Liver (tissue), 9 donors: ENCODE measurements around the gene CGNL1. TPM values are rescaled to one million over a fixed set of nuclear protein-coding genes. Genes with fewer than 3 reads are reported as not detected.

Experiments used
- DNase-seq: peaks from one replicate; pipeline ENCODE4 v3.0.0-alpha.2; 2017; ENCODE audit warnings: low spot score
- H3K27ac ChIP-seq, 2 donors: one replicate each; pipeline ENCODE4 v1.7.0; 2013; ENCODE audit warnings: inconsistent platforms in 2 of 2, low read length in 2 of 2, control low read depth in 1 of 2, low read depth in 1 of 2, mild to moderate bottlenecking in 1 of 2
- H3K27me3 ChIP-seq, 4 donors: one replicate each; pipeline versions ENCODE4 v1.6.1 to v1.7.0; 2013; ENCODE audit warnings: low read length in 3 of 4, inconsistent platforms in 1 of 4, mild to moderate bottlenecking in 1 of 4, moderate library complexity in 1 of 4; ENCODE audit not compliant: control insufficient read depth in 4 of 4, insufficient read depth in 4 of 4
- H3K36me3 ChIP-seq, 4 donors: one replicate each; pipeline versions ENCODE4 v1.6.1 to v1.7.0; 2013; ENCODE audit warnings: low read length in 3 of 4, mild to moderate bottlenecking in 3 of 4, low read depth in 1 of 4, moderate library complexity in 1 of 4; ENCODE audit not compliant: control insufficient read depth in 4 of 4, insufficient read depth in 3 of 4
- H3K4me1 ChIP-seq, 4 donors: one replicate each; pipeline versions ENCODE4 v1.6.1 to v1.7.0; 2013; ENCODE audit warnings: low read length in 3 of 4, mild to moderate bottlenecking in 3 of 4, moderate library complexity in 1 of 4; ENCODE audit not compliant: control insufficient read depth in 4 of 4, insufficient read depth in 4 of 4
- H3K4me3 ChIP-seq, 3 donors: one replicate each; pipeline versions ENCODE4 v1.6.1 to v1.7.0; 2013; ENCODE audit warnings: low read length in 3 of 3, control low read depth in 1 of 3, low read depth in 1 of 3, mild to moderate bottlenecking in 1 of 3
- H3K9ac ChIP-seq, 2 donors: one replicate each; pipeline ENCODE4 v1.7.0; 2013; ENCODE audit warnings: low read length in 2 of 2, mild to moderate bottlenecking in 2 of 2, moderate library complexity in 2 of 2, control low read depth in 1 of 2, low read depth in 1 of 2
- H3K9me3 ChIP-seq, 4 donors: one replicate each; pipeline versions ENCODE4 v1.6.1 to v1.7.0; 2013; ENCODE audit warnings: low read length in 3 of 4; ENCODE audit not compliant: control insufficient read depth in 4 of 4
- ATF3 ChIP-seq: IDR thresholded peaks from 2 replicates; pipeline ENCODE4 v1.6.1; 2016; ENCODE audit warnings: antibody characterized with exemption
- CTCF ChIP-seq: fragments of 150-350 bp; IDR thresholded peaks from 2 replicates; pipeline ENCODE4 v1.5.1; 2017; ENCODE audit warnings: improper control_type of control experiment, low read depth, low read length; ENCODE audit not compliant: missing input control
- EGR1 ChIP-seq, 2 donors: IDR thresholded peaks; 2 replicates each; pipeline ENCODE4 v1.6.1; 2016 to 2018; ENCODE audit warnings: antibody characterized with exemption in 2 of 2, low read depth in 2 of 2
- FOXA1 ChIP-seq: IDR thresholded peaks from 2 replicates; pipeline ENCODE4 v1.6.1; 2016; ENCODE audit warnings: antibody characterized with exemption
- FOXA2 ChIP-seq: IDR thresholded peaks from 2 replicates; pipeline ENCODE4 v1.6.1; 2016; ENCODE audit warnings: antibody characterized with exemption
- GABPA ChIP-seq, 2 donors: IDR thresholded peaks in 1 of 2; conservative IDR thresholded peaks in 1 of 2; 2 replicates each; pipeline ENCODE4 v1.6.1; 2016; ENCODE audit warnings: antibody characterized with exemption in 2 of 2, mild to moderate bottlenecking in 1 of 2, moderate library complexity in 1 of 2
- HNF4A ChIP-seq, 2 donors: conservative IDR thresholded peaks; 2 replicates each; pipeline ENCODE4 v1.6.1; 2016; ENCODE audit warnings: antibody characterized with exemption in 2 of 2, mild to moderate bottlenecking in 2 of 2
- HNF4G ChIP-seq: IDR thresholded peaks from 2 replicates; pipeline ENCODE4 v1.6.1; 2016; ENCODE audit warnings: antibody characterized with exemption
- JUND ChIP-seq, 2 donors: IDR thresholded peaks; 2 replicates each; pipeline ENCODE4 v1.6.1; 2016; ENCODE audit warnings: antibody characterized with exemption in 2 of 2
- NR2F2 ChIP-seq: IDR thresholded peaks from 2 replicates; pipeline ENCODE4 v1.6.1; 2016; ENCODE audit warnings: antibody characterized with exemption
- RAD21 ChIP-seq, 2 donors: IDR thresholded peaks; 2 replicates each; pipeline ENCODE4 v1.6.1; 2016; ENCODE audit warnings: antibody characterized with exemption in 2 of 2, mild to moderate bottlenecking in 2 of 2
- RXRA ChIP-seq, 2 donors: IDR thresholded peaks; 2 replicates each; pipeline ENCODE4 v1.6.1; 2017 to 2018; ENCODE audit warnings: antibody characterized with exemption in 2 of 2, mild to moderate bottlenecking in 1 of 2
- SP1 ChIP-seq: IDR thresholded peaks from 2 replicates; pipeline ENCODE4 v1.6.1; 2018; ENCODE audit warnings: antibody characterized with exemption, mild to moderate bottlenecking
- TAF1 ChIP-seq: conservative IDR thresholded peaks from 2 replicates; pipeline ENCODE4 v1.6.1; 2016; ENCODE audit warnings: antibody characterized with exemption, mild to moderate bottlenecking
- YY1 ChIP-seq: IDR thresholded peaks from 2 replicates; pipeline ENCODE4 v1.6.1; 2016; ENCODE audit warnings: antibody characterized with exemption, mild to moderate bottlenecking
- WGBS: extraction: QIAGEN DNeasy Blood & Tissue Kit; methylation state at CpG from one replicate; pipeline ENCODE4 v1.1.7; 2013; 5-methylcytosine and 5-hydroxymethylcytosine counted together
- polyA plus RNA-seq, 2 donors: library from polyadenylated mRNA; stranded (reverse) in 1 of 2; unstranded in 1 of 2; fragments of 200-250 nt in 1 of 2; fragments of >200 nt in 1 of 2; fragmentation: Nextera tagmentation in 1 of 2; extraction: Ambion mirVana in 1 of 2; gene quantifications; one replicate each; pipeline versions ENCODE4 v1.2.1 to v1.2.3, GENCODE V29; 2013 to 2015
- total RNA-seq, 2 donors: library from RNA; depleted of rRNA; stranded (reverse); fragments of >200 nt; gene quantifications; one replicate each; pipeline ENCODE4 v1.2.3, GENCODE V29; 2014
- TF ChIP-seq, protein P1 (sequence below): IDR thresholded peaks from 2 replicates; pipeline ENCODE4 v1.6.1; 2016; ENCODE audit warnings: antibody characterized with exemption
- TF ChIP-seq, protein P2 (sequence below): IDR thresholded peaks from 2 replicates; pipeline ENCODE4 v1.6.1; 2016; ENCODE audit warnings: antibody characterized with exemption
- TF ChIP-seq, protein P3 (sequence below): IDR thresholded peaks from 2 replicates; pipeline ENCODE4 v1.6.1; 2016; ENCODE audit warnings: antibody characterized with exemption, mild to moderate bottlenecking
- donor health status: healthy.
- donor health status: healthy.
- donor health status: healthy.
- donor health status: healthy.
- donor health status: healthy.

Gene CGNL1
- total and polyA plus RNA-seq, 4 donors, result 12.0 to 31.9 (median 16.1) TPM

DNA sequence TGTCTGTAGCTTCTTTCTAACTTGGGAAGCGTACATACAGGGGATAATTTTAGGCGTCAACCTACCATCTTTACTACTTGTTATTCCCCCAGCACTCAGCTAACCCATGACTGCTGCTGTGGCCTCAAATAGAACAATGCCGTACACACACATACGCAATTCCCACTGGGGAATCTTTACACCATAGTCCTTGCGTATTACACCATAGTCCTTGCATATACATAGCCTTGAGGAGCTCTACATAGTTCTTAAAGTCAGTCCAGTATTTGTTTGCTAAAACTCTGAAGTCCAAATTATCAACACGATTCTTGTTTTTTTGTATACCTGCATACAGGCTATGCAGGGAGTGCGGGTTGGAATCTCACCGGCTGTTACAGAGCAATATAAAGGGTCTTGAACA lies 67.2 kb downstream of the CGNL1 start:
- Histone ChIP-seq H3K27ac (no peak overlapping the region), H3K4me1 (peaks cover under 1 to 12% (median 7%) of the 10 kb centered on the region in 4 donors), H3K36me3 (peaks cover 3 to 31% (median 22%) of the 10 kb centered on the region in 4 donors), H3K4me3 (no peak overlapping the region), H3K9me3 (no peaks in the 10 kb centered on the region), H3K9ac (no peak overlapping the region), H3K27me3 (no peaks in the 10 kb centered on the region)
- DNase-seq, result no peak
- TF ChIP-seq CTCF (no peak), YY1 (no peak), HNF4A (conservative IDR thresholded peaks at IDR 0.05) (no peak), RAD21 (IDR thresholded peaks at IDR 0.05) (no peak), EGR1 (IDR thresholded peaks at IDR 0.05; ENCODE audit: low read depth in 2 of 2) (no peak), FOXA1 (no peak), HNF4G (no peak), SP1 (no peak), JUND (IDR thresholded peaks at IDR 0.05) (no peak), NR2F2 (no peak), TAF1 (no peak), RXRA (IDR thresholded peaks at IDR 0.05) (no peak), ATF3 (no peak), GABPA (IDR thresholded peaks at IDR 0.05 in 1 of 2, conservative IDR thresholded peaks at IDR 0.05 in 1 of 2) (no peak), FOXA2 (no peak)
- TF ChIP-seq, protein P1, sequence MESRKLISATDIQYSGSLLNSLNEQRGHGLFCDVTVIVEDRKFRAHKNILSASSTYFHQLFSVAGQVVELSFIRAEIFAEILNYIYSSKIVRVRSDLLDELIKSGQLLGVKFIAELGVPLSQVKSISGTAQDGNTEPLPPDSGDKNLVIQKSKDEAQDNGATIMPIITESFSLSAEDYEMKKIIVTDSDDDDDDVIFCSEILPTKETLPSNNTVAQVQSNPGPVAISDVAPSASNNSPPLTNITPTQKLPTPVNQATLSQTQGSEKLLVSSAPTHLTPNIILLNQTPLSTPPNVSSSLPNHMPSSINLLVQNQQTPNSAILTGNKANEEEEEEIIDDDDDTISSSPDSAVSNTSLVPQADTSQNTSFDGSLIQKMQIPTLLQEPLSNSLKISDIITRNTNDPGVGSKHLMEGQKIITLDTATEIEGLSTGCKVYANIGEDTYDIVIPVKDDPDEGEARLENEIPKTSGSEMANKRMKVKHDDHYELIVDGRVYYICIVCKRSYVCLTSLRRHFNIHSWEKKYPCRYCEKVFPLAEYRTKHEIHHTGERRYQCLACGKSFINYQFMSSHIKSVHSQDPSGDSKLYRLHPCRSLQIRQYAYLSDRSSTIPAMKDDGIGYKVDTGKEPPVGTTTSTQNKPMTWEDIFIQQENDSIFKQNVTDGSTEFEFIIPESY, result no peak
- TF ChIP-seq, protein P2, sequence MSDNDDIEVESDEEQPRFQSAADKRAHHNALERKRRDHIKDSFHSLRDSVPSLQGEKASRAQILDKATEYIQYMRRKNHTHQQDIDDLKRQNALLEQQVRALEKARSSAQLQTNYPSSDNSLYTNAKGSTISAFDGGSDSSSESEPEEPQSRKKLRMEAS, result no peak
- TF ChIP-seq, protein P3, sequence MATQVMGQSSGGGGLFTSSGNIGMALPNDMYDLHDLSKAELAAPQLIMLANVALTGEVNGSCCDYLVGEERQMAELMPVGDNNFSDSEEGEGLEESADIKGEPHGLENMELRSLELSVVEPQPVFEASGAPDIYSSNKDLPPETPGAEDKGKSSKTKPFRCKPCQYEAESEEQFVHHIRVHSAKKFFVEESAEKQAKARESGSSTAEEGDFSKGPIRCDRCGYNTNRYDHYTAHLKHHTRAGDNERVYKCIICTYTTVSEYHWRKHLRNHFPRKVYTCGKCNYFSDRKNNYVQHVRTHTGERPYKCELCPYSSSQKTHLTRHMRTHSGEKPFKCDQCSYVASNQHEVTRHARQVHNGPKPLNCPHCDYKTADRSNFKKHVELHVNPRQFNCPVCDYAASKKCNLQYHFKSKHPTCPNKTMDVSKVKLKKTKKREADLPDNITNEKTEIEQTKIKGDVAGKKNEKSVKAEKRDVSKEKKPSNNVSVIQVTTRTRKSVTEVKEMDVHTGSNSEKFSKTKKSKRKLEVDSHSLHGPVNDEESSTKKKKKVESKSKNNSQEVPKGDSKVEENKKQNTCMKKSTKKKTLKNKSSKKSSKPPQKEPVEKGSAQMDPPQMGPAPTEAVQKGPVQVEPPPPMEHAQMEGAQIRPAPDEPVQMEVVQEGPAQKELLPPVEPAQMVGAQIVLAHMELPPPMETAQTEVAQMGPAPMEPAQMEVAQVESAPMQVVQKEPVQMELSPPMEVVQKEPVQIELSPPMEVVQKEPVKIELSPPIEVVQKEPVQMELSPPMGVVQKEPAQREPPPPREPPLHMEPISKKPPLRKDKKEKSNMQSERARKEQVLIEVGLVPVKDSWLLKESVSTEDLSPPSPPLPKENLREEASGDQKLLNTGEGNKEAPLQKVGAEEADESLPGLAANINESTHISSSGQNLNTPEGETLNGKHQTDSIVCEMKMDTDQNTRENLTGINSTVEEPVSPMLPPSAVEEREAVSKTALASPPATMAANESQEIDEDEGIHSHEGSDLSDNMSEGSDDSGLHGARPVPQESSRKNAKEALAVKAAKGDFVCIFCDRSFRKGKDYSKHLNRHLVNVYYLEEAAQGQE, result no peak
- WGBS, result 89% methylated on average over 8 of the region's 8 CpGs
